ENCODE measurements around the gene KSR1.
A peak's percentile ranks its signal among the peaks of the same experiment; 100 is the strongest.

The KSR1 gene

DNA sequence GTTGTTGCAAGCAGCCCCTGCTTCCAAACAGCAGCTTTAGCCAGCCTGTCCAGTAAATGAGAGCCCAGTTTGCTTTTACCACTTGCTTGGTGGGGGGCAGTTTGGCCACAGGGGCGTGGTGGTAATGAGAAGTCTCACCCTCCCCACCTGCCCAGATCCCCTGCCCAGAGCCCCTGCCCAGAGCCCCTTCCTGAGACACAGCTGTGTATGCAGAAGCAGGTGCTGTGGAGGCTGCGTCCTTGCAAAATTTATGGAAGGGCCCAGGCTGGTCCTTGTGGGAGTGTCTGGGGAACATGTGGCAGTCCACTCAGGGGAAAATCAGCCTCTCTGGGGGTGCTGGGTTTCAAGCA lies 147.1 kb downstream of the KSR1 start:
- TF ChIP-seq, protein P1, sequence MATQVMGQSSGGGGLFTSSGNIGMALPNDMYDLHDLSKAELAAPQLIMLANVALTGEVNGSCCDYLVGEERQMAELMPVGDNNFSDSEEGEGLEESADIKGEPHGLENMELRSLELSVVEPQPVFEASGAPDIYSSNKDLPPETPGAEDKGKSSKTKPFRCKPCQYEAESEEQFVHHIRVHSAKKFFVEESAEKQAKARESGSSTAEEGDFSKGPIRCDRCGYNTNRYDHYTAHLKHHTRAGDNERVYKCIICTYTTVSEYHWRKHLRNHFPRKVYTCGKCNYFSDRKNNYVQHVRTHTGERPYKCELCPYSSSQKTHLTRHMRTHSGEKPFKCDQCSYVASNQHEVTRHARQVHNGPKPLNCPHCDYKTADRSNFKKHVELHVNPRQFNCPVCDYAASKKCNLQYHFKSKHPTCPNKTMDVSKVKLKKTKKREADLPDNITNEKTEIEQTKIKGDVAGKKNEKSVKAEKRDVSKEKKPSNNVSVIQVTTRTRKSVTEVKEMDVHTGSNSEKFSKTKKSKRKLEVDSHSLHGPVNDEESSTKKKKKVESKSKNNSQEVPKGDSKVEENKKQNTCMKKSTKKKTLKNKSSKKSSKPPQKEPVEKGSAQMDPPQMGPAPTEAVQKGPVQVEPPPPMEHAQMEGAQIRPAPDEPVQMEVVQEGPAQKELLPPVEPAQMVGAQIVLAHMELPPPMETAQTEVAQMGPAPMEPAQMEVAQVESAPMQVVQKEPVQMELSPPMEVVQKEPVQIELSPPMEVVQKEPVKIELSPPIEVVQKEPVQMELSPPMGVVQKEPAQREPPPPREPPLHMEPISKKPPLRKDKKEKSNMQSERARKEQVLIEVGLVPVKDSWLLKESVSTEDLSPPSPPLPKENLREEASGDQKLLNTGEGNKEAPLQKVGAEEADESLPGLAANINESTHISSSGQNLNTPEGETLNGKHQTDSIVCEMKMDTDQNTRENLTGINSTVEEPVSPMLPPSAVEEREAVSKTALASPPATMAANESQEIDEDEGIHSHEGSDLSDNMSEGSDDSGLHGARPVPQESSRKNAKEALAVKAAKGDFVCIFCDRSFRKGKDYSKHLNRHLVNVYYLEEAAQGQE (IDR thresholded peaks at IDR 0.05; ENCODE audit: low read depth): no peak
- TF ChIP-seq EGR1 (IDR thresholded peaks at IDR 0.05) (no peak), TAF1 (IDR thresholded peaks at IDR 0.05; ENCODE audit: low read depth) (no peak), CREB1 (IDR thresholded peaks at IDR 0.05; ENCODE audit: low read depth) (no peak), YY1 (IDR thresholded peaks at IDR 0.05; ENCODE audit: low read depth) (no peak), CEBPB (IDR thresholded peaks at IDR 0.05) (no peak), NFIC (IDR thresholded peaks at IDR 0.05) (no peak), EP300 (IDR thresholded peaks at IDR 0.05; ENCODE audit: borderline replicate concordance) (no peak), ZBTB7A (IDR thresholded peaks at IDR 0.05; ENCODE audit: low read depth) (no peak), MAX (IDR thresholded peaks at IDR 0.05) (no peak), TCF12 (IDR thresholded peaks at IDR 0.05; ENCODE audit: low read depth) (no peak), TEAD4 (IDR thresholded peaks at IDR 0.05) (no peak), USF1 (IDR thresholded peaks at IDR 0.05) (no peak), RAD21 (IDR thresholded peaks at IDR 0.05; ENCODE audit: low read depth) (no peak), FOXM1 (IDR thresholded peaks at IDR 0.05; ENCODE audit: borderline replicate concordance, low read depth) (no peak)

DNA sequence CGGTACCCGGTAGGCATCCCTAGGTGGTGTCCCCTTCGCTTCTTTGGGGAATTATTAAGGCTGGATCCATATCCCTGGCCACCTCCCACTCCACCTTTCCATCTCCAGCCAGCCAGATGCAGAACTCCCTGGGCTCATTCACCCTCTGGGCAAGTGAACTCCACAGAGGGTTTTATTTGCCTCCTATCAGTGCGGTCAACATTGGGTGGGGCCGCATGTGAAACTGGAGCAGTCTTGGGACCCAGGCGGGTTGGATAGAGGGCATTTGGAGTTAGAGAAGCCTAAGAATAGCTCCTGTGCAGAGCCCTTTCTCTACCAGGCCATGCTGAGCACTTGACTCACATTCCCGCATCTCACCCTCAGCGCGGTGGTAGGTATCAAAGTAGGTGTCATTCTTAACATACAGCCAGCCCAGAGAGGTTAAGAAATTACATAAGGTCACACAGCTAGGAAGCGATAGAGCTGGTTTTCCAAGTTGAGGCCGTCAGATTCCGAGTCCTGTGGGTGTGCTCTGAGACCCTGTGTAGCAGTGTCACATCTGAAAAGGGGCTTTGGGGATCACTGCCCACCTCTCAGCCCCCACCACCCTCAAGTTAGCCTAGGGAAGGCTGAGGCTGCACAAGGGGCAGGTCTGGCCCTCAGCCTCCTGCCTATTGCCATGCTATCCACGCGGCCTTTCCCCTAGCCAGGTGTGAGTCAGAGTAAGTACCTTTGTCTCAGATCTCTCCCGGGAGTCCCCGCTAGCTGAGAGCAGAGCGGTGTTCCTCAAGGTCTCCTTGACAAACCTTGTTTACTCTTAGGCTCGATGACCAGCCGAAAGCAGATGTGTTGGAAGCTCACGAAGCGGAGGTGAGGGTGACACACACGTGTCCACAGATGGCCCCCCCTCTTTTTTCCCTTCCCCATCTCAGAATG lies 147.9 kb downstream of the KSR1 start:
- TF ChIP-seq FOXM1 (IDR thresholded peaks at IDR 0.05; ENCODE audit: borderline replicate concordance, low read depth) (no peak), EGR1 (IDR thresholded peaks at IDR 0.05) (no peak), RAD21 (IDR thresholded peaks at IDR 0.05; ENCODE audit: low read depth) (no peak), MAX (IDR thresholded peaks at IDR 0.05) (no peak)

GRCh38 chr17:27605409-27605808 lies 149.2 kb downstream of the KSR1 start:
- TF ChIP-seq CEBPB (IDR thresholded peaks at IDR 0.05): no peak
- TF ChIP-seq USF1 (IDR thresholded peaks at IDR 0.05): no peak
- no peak for TF ChIP-seq RAD21 (IDR thresholded peaks at IDR 0.05; ENCODE audit: low read depth)
- no peak for TF ChIP-seq ZBTB7A (IDR thresholded peaks at IDR 0.05; ENCODE audit: low read depth)
- no peak for TF ChIP-seq EGR1 (IDR thresholded peaks at IDR 0.05)
- TF ChIP-seq CREB1 (IDR thresholded peaks at IDR 0.05; ENCODE audit: low read depth): no peak
- no peak for TF ChIP-seq FOXM1 (IDR thresholded peaks at IDR 0.05; ENCODE audit: borderline replicate concordance, low read depth)
- no peak for TF ChIP-seq EP300 (IDR thresholded peaks at IDR 0.05; ENCODE audit: borderline replicate concordance)

- TF ChIP-seq NFIC (IDR thresholded peaks at IDR 0.05): no peak
- TF ChIP-seq TAF1 (IDR thresholded peaks at IDR 0.05; ENCODE audit: low read depth): no peak
- TF ChIP-seq CREB1 (IDR thresholded peaks at IDR 0.05; ENCODE audit: low read depth): no peak
- TF ChIP-seq EGR1 (IDR thresholded peaks at IDR 0.05): no peak
- no peak for TF ChIP-seq ZBTB7A (IDR thresholded peaks at IDR 0.05; ENCODE audit: low read depth)
- TF ChIP-seq CEBPB (IDR thresholded peaks at IDR 0.05): no peak
- no peak for TF ChIP-seq RAD21 (IDR thresholded peaks at IDR 0.05; ENCODE audit: low read depth)
- TF ChIP-seq FOXM1 (IDR thresholded peaks at IDR 0.05; ENCODE audit: borderline replicate concordance, low read depth): no peak
These were observed 151.4 kb downstream of the KSR1 start for GRCh38 chr17:27607521-27608091.

GRCh38 chr17:27608328-27609230 lies 152.3 kb downstream of the KSR1 start:
- no peak for TF ChIP-seq EP300 (IDR thresholded peaks at IDR 0.05; ENCODE audit: borderline replicate concordance)
- no peak for TF ChIP-seq RAD21 (IDR thresholded peaks at IDR 0.05; ENCODE audit: low read depth)
- no peak for TF ChIP-seq NFIC (IDR thresholded peaks at IDR 0.05)
- TF ChIP-seq USF1 (IDR thresholded peaks at IDR 0.05): no peak

- no peak for TF ChIP-seq TAF1 (IDR thresholded peaks at IDR 0.05; ENCODE audit: low read depth)
- peak; percentile 70 for TF ChIP-seq RAD21 (IDR thresholded peaks at IDR 0.05; ENCODE audit: low read depth)
These were observed 153.5 kb downstream of the KSR1 start for GRCh38 chr17:27609611-27610303.
